GM19351 (cell line): ENCODE data around the gene ANKRD33B.

Experiments
- ATAC-seq: cut with Tn5 transposase; IDR thresholded peaks from one replicate; pipeline ENCODE4 v1.9.1; 2021; ENCODE audit warnings: mild to moderate bottlenecking, moderate library complexity; ENCODE audit not compliant: unreplicated experiment

Gene ANKRD33B

GRCh38 chr5:10577371-10578292 is 13.8 kb downstream of the ANKRD33B start:
- peak; percentile 33 for ATAC-seq

GRCh38 chr5:10578293-10578665 is 14.4 kb downstream of the ANKRD33B start:
- peak; percentile 7 for ATAC-seq

- peak; percentile 55 for ATAC-seq
Observed at GRCh38 chr5:10578869-10579268, 15.0 kb downstream of the ANKRD33B start.

DNA sequence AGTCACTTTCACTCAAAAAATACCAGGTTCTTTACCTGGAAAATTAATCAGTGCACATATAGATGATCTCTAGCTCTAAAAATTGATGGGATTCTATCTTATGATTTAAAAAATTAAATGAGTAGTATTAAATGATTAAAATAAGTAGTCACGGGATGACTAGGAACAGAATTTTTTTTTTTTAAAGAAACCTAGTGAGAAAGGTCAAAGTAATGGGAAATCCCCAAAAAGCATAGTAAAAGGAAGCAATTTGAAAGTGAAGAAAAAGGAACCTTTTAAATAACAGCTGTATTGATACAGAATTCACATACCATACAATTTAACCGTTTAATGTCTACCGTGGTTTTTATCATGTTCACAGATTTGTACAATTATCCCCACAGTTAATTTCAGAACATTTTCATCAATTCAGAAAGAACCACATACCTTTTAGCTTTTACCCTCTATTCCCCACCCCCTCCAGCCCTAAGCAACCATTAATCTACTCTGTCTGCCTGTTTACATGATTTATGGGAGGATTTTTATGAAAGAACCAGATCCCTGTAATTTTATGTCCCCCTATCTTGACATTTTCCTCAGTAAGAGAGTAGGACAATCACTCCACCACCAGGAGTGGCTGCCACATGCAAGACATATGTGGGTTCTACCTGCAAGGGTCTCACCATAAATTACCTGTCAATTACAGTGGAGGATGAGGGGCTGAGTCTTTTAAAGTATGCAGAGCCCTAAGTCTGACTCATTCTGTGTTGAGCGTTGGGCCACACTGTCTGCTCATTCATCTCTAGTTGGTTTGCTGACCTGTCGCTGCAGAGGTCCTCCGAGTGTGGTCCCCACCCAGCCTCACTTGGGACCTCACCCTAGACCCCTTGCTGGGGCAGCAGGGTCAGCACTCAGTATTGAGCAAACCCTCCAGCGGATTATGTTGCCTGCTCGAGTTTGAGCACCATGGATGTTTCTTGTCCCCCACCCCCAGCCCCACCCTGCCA is 16.0 kb downstream of the ANKRD33B start:
- peak; percentile 38 for ATAC-seq

- ATAC-seq, result no peak
Observed at GRCh38 chr5:10580531-10581423, 16.9 kb downstream of the ANKRD33B start.

GRCh38 chr5:10581424-10581748 is 17.5 kb downstream of the ANKRD33B start:
- ATAC-seq, result no peak

- no peak for ATAC-seq
Observed at GRCh38 chr5:10581867-10582511, 18.1 kb downstream of the ANKRD33B start.

- no peak for ATAC-seq
Observed at GRCh38 chr5:10582512-10582897, 18.6 kb downstream of the ANKRD33B start.

- no peak for ATAC-seq
Observed at GRCh38 chr5:10583663-10584572, 20.0 kb downstream of the ANKRD33B start.

- ATAC-seq, result no peak
Observed at GRCh38 chr5:10584714-10585517, 21.0 kb downstream of the ANKRD33B start.

- ATAC-seq, result no peak
Observed at GRCh38 chr5:10585518-10585915, 21.6 kb downstream of the ANKRD33B start.

GRCh38 chr5:10586008-10586407 is 22.1 kb downstream of the ANKRD33B start:
- peak; percentile 35 for ATAC-seq

DNA sequence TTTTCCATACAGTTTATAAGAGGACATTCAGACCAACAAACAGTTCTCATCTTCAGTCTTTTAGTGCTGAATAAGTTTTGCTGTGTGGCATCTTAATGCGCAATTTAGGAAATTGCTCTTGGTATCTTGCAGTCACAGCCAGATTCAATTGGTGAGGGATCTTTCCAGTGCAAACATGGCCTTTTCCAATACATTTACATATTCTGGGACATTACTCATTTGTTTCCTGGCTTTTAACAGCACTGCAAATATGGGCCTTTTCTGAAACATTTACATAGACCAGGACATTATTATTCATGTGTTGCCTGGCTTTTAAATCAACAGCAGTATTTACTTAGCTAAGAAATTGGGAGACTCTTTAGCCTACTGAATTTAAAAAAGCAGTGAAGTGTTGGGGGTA is 22.7 kb downstream of the ANKRD33B start:
- ATAC-seq, result no peak

GRCh38 chr5:10588109-10588775 is 24.4 kb downstream of the ANKRD33B start:
- no peak for ATAC-seq

DNA sequence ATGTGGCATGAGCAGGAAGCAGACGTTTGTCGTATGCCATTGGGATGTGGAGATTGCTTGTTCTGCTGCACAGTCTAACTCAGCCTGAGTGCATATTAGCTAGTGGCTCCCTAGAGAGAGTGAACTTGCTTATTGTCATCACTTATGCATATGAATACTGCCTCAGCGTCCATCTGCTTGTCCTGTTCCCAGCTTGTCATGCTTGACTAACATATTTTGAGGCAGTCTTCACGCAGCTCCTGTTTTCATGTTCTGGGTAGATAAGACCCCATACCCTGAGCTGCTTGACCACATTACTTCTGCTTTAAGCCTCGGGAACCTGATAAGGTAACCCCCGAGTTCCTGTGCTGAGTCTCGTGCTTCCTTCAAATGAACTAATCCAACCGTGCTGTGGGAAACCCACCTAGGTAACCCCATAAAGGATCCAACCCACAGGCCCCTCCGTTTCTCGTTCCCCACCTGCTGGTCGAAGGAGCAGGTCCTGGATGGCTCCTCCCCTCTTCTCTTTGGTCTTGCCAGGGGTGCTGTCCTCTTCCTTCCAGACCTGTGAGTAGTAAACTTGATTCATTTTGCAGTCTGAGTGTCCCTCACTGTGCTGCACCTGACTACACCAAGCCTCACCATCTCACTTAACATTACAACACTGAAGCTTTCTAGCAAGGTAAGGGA is 25.0 kb downstream of the ANKRD33B start:
- ATAC-seq, result no peak

- no peak for ATAC-seq
Observed at GRCh38 chr5:10590226-10590999, 26.5 kb downstream of the ANKRD33B start.
